ENCODE measurements around the gene PKP4.

DNA sequence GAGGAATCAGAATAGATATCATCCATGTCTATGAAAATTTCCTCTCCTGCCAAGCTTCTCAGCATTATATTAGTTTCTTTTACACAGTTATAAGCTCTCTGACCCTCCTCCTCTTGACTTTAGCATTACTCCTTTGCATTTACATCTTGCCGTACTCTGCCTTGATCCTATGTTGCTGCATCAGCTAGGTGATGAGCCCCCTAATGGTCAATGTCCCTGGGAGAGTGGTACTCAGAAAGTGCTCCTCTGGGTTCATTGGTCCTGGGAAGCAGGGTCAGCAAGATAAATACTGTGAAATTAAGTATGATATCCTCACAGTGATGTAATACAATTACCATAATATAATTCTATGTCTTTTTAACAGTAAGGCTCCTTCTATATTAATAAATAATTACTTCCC, 74.1 kb downstream of the PKP4 start:
- TF ChIP-seq TAF1 (IDR thresholded peaks at IDR 0.05; ENCODE audit: low read depth, low read length) (no peak), POLR2A (IDR thresholded peaks at IDR 0.05; ENCODE audit: low read depth, low read length) (no peak), PAX5 (IDR thresholded peaks at IDR 0.05; ENCODE audit: insufficient read depth, low read length, severe bottlenecking) (no peak), POU2F2 (IDR thresholded peaks at IDR 0.05; ENCODE audit: low read depth, low read length) (no peak), POLR2AphosphoS5 (IDR thresholded peaks at IDR 0.05; ENCODE audit: low read depth, low read length) (no peak), SPI1 (IDR thresholded peaks at IDR 0.05; ENCODE audit: low read depth, low read length) (no peak)

All from GM12891 (cell line).